Right forelimb (tissue), 1 donor: ENCODE data around the gene EXOC4.

Source experiments
- DNase-seq: peaks from one replicate; pipeline ENCODE4 v3.0.0-alpha.2; 2018

Gene EXOC4

DNA sequence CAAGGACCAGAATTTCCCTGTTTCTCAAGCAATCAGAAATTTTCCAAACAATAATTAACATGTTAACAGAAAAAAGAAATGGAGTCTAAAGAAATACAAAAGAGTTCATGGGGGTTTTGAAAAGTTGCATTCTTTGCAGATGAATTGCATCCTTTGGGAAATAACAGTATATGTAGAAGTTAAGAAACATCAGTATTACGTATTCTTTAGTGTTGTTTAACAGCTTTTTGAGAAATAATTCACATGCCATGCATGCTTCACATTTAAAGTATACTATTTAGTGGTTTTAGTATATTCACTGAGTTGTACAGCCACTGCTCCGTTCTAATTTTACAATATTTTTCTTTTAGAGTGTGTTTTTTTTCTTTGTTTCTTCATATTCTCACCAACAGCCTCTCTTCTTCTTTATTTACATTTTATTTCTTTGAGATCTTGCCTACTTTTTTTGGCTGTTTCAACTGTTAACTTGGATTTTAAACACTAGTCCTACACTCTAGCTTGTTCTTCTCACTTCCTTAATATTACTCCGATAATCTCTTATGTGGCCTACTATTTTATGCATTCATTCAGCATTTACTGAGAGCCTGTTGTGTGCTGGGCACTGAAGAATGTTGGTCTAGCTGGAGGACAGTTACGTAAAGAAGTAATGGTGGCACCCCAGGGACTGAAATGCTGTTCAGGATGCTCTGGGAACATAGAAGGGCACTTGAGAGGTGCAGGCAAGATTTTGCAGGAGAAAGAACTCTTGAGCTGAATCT lies 330.1 kb downstream of the EXOC4 start:
- no peak for DNase-seq

DNA sequence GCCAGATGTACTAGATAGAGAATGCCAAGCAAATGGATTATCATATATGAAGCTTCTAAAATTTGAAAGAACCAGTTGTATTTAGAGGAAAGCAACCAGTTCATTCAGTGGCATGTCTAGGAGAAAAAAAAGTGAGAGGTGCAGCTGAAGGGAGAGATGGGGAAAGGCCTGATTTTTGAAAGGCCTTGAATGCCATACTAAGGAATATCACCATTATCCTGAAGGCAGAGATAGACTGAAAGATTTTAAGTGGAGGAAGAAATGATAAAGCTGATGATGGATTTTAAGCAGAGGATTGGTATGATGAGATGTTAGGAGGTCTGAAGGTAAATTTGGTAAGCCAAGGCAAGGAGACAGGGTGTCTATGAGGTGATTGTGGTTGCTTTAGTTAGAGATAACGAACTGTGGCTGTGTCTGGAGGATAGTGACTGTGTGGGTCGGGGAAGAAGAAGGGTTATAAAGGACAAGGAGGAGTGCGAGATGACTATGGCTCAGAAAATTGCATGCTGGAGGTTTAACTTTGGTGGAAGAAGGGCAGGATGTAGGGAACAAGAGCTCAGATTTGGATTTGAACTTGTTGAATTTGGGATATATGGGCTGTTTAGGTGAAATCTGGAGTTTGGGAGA lies 330.8 kb downstream of the EXOC4 start:
- DNase-seq: no peak

DNA sequence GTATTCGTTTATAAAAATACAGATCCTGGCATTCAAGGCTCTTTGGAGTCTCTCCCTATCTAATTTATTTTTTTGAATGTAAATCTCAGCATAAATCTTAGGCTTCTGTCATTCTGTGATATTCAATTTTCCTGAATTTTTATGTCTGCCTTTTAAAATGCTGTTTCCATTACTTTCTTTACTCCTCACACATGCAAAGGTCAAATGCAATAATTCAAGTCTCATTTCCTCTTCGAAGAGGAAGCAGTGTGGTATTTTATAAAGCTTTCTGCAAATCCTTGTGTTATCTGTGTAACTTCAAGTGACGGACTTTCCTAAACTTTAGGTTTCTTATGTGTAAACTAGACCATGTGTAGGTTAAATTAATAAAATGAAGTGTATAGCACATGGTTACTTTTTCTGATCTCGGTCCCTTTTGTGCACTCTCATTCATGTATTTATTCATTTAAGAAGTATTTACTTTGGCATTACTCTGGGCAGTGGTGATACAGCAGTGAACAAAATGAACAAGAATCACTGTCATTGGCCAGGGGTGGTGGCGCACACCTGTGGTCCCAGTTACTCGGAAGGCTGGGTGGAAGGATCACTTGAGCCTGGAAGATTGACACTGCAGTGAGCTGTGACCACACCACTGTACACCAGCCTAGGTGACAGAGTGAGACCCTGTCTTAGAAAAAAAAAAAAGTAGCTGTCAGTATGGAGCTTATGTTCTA lies 332.2 kb downstream of the EXOC4 start:
- DNase-seq: no peak

DNA sequence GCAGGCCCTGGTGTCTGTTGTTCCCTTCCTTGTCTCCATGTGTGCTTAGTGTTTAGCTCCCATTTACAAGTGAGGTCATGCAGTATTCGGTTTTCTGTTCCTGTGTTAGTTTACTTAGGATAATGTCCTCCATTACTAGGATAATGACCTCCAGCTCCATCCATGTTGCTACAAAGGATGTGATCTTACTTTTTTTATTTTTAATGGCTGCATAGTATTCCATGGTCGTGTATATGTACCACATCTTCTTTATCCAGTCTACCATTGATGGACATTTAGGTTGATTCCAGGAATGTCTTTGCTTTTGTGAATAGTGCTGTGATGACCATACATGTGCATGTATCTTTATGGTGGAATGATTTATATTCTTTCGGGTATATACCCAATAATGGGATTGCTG lies 333.4 kb downstream of the EXOC4 start:
- no peak for DNase-seq

DNA sequence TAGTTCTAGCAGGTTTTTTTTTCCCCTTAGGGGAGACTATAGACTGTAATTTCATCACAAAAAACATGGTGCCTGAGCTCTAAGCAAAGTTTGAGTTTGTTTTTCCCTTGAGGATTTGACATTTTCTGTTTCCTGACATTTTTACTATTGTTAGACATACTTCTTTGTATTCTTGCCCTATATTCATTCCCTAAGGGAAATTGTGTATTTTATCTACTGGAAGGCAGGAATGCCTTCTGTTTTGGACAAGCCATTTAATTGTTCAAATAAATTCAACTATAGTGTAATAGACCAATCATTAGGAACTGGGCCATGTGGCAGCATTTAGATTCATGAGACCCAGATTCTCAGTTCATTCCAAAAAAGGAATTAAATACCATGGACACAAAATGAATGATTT lies 335.0 kb downstream of the EXOC4 start:
- DNase-seq: no peak

DNA sequence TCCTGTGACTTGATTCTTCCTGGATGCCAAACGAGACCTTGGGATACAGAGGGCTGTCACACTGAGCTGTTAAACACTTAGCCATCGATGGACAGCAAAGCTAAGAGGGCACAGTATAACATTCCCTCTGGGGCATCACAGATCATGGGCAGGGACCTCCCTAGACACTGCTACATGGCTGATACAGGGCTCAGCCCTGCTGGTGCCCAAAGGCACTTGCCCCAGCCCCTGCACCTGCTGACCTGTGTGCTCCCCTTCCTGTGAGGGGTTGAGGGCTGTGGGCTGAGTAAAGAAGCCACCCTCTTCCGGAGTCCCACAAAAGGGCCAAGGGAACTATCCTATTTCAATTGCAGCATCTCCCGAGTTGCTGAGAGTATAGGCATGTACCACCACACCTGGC lies 337.9 kb downstream of the EXOC4 start:
- DNase-seq: no peak

DNA sequence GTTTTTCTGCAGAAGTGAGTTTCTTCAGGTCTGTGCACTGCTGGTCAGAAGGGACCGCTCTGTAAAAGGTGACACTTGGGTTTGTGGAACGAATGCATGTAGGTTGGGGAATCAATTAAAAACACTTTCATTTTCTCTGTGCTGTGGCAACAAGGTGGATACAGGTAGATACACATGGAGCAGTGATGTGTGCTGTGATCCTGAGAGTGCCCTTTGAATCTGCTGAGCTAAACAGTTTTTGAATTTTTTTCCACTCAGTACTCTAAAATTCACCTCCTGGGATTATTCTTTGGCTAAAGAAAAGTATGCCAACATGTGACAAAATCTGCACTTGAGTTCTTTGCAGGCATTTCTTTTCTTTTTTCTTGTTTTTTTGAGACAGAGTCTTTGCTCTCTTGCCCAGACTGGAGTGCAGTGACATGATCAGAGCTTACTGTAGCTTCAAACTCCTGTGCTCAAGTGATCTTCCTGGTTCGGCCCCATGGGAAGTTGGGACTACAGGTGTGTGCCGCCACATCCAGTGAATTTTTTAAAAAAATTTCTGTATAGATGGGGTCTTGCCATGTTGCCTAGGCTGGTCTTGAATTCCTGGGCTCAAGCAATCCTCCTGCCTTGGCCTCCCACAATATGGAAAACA lies 338.9 kb downstream of the EXOC4 start:
- no peak for DNase-seq

DNA sequence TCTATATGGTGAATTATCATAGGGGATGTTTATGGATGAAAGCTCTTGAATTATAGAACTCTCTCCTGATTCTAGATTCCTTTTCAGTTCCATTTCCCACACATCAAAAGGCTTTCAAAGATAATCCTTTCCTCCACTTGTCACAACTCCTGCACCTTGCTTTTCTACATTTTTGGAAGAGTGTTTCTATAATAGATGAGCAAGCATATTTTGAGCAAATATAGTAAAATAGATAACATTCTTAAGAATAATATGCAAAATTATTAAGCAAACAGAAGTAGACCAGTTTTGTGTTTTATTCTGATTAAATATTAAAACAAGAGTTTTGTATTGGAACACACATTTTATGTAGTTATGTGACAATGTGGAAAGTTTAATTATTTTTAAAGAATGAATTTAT lies 340.7 kb downstream of the EXOC4 start:
- DNase-seq: no peak

DNA sequence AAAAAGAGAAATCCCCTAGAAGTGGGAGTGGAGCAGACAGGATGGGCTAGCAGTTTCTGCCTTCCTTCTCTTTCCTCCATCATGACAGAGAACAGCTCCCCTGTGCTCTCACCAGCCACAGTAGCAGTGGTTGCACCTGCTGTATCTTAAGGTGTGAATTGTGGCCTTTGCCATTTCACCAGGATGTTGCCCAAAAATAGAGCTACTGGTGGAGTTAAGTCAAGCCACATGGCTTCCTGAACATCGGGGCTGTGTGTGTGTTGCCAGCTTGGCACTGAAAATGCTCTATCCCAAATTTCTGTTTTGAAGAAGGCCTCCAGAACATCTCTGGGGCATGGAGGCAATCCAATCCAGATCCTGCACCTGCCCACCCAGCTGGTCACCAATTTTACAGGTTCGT lies 348.7 kb downstream of the EXOC4 start:
- DNase-seq: no peak

DNA sequence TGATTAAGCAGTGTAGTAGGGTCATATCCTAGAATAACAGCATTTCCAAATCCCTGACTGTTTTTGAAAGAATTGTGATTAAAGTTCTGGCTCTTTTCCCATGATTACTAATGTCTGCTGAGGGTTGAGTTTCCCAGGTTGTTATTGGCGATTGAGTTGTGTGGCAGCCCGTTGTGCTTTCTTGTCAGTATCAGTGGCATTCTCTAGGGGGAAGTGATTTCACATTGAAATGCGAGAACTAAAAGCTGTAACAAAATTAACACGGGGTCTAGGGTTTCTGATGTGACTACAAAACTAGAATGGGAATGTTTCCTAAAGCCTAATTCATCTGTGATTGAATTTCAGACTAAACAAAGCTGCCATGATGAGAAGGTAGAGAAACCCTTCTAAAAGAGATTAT lies 349.4 kb downstream of the EXOC4 start:
- DNase-seq: no peak

DNA sequence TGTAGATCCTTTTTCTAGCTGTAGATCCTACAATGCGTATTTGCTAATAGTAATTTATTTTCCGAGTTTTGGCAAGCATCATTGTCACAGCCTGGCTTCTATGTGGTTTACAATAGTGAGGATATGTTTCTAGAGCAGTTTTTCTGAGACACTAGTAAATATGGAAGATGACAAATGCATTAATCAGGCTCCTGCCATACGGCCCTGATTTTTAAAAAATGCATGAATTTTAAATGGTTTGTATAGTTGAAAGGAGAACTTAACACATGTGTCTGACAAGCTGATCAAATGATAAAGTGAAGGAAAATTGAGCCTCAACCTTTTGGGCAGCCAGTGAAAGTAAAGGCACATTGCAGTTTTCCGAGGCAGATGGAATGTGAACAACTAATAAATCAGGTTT lies 354.1 kb downstream of the EXOC4 start:
- no peak for DNase-seq

DNA sequence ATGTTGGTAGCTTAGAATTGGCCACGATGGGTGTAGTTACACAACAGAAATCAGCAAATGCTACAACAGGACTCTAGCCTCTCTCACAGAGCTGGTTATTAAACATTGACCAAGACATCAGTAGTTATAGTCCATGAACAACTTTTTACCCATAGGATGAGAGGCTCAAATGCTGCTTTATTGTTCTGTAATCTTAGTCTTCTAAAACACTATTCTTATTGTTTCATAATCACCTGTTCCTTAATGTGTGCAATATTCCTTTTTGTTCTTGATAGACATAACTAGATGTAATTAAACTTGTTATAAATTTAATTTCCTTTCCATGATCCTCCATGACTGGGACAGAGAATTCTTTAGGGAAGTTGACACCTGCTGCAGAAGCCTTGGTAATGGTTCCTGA lies 356.9 kb downstream of the EXOC4 start:
- DNase-seq: no peak

DNA sequence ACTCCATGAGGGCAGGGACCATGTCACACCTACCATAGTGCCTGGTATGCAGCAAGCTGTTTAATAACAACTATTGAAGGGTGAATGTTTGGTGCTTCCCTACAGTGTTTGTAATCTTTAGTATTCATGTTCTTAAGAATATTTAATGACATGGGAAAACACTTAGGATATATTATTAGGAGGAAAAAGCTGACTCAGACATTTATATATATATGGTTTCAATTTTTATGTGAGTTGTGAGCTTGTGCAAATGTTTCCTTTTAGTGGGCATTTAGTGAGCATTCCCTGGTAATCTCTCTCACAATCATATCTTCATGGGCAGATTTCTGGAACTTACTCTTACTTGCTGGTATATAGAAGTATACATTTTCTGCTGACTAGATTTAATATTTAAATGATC lies 359.1 kb downstream of the EXOC4 start:
- no peak for DNase-seq

DNA sequence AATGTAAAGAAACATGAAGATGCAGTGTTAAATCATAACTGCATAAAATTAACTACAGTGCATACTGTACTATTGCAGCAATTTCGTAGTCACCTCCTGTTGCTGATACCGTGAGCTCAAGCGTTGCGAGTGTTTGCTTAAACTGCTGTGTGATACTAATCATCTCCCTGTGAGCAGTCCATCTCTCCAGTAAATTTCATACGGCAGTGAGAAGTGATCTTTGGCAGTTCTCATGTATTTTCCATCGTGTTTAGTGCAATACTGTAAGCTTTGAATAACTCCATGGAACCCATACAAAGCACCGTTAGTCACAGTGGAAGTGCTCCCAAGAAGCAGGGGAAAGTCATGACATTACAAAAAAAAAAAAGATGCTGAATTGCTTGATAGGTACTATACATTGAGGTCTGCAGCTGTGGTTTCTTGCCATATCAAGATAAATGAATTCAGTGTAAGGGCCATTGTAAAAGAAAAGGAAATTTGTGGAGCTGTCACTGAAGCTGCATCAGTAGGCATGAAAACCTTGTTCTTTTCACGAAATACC lies 360.4 kb downstream of the EXOC4 start:
- DNase-seq: no peak

DNA sequence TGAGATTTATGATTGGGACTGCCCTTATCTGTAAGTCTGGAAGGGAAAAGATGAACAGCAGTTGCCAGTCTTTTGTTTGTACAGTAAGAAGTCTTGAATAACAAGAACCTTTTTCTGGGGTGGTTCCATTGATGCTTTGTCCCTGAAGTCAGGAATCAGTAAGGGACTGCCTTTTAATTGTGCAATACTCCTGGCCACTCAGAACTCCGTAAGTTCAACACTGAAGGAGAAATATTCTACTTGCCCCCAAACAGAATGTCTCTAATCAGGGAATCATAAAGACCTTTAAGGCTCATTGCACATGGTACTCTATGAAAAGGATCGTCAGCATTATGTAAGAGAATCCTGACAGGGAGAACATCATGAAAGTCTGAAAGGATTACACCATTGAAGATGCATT lies 361.4 kb downstream of the EXOC4 start:
- DNase-seq: no peak

DNA sequence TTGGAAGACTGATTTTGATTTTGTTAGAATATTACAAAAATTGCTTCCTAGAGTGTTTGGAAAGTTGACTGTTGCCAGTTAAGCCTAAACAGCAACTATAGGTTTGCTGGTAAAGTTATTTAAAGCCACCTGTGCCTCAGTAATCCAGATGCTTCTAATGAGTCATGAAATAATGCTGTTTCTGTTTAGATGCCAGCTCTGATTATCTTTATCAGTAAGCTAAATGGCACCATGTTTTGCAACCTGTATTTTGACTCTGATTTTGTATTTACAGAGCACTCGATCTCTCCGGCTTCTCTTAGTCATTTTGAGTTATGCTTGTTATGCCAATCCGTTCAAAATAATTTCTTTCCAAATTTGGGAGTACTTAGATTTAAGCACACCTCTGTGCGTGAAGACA lies 366.1 kb downstream of the EXOC4 start:
- no peak for DNase-seq

DNA sequence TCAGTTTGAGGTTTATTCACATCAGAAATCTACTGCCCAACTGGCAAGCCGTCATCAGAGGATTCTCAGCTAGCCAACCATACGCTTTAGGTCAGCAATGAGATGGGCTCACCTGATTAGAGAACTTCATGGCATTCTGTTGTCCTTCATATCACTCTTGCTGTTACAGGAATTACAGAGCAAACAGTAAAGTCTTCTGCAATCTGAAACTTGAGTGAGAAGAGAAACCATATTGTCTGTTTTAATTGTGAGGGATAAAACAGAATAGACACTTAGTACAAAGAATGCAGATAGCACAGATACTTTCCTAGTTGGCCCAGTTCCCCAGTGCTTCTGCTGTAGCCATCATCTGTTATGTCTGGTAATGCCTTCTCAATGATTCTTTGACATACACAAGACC lies 366.6 kb downstream of the EXOC4 start:
- no peak for DNase-seq

DNA sequence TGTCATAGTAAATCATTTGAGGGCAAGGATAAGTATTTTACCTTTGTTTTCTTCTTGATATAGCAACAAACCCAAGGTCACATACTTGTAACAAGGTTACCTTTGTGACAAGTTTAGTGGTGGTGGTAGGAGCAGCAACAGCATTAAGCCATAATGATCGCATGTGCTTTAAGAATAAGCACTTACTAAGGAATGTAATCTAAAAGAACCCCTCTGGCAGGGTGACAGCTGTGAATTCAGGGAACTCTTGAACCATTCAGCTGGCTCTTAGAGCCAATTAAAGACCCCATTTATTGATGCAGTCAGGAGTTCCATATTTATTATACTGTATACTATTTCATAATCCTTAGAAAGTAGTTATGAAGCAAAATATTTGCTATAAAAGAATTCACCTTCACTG lies 370.8 kb downstream of the EXOC4 start:
- DNase-seq: no peak

DNA sequence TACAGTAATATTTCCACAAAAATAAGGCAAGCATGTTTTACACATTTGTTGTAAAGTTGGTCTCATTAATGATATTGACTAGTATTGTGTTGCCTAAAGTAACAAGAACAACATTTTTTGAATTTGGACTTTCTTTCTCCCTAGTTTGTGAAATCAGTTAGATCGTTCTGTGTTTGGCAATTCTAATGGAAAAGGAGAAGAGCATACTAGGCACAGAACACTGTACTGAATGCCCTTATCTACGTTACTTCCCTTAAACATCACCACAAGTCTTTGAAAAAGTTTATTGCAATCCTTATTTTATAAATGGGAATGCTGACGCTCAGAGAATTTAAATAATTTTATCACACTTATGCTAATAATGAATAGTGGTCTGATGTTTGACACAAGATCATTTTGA lies 372.2 kb downstream of the EXOC4 start:
- DNase-seq: no peak

DNA sequence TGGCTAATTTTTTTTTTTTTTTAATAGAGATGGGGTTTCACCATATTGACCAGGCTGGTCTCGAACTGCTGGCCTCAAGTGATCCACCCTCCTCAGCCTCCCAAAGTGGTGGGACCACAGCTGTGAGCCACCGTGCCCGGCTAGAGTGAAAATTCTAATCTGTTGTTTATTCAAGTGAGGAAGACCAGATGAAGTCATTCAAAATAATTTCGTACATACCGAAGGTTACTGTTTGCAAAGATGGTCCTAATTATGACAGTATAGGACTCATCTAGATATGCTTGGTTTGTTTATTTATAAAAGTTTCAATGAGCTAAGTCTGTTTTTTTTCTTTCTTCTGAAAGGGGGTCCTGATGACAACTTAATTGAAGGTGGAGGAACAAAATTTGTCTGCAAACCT lies 376.8 kb downstream of the EXOC4 start:
- DNase-seq: no peak

DNA sequence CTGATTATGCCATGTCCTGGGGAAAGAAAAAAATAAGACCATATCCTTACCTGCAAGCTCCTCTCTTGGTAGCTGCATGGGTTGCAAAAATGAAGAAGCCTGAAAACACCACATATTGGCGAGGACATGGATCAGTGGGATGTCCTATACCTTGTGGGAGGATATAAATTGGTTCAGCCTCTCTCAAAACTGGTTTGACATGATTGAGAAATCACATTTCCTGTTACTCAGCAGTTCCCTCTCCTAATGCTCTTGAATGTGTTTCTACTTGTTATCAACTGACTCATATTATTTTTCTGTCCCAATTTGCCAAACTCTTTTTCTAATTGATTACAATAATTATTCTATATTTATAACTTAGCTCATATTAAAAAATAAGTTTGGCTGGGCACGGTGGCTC lies 380.2 kb downstream of the EXOC4 start:
- DNase-seq: no peak

DNA sequence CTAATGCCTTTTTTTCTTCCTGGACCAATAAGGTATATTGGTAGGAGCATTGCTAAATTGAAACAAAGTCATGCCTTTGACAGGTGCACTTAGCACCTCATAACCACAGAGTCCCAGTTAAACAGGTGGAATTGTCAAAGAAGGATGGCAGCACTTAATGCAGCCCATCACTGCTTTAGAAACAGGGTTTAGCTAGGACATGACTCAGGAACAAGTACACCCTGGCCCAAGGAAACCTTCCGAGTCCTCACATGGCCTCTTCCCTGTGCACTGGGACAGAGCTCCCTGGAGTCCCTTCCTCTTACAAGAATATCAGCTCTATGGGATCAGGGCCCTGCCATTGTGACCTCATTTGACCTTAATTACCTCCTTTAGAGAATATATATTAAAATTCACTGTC lies 382.7 kb downstream of the EXOC4 start:
- DNase-seq: no peak

DNA sequence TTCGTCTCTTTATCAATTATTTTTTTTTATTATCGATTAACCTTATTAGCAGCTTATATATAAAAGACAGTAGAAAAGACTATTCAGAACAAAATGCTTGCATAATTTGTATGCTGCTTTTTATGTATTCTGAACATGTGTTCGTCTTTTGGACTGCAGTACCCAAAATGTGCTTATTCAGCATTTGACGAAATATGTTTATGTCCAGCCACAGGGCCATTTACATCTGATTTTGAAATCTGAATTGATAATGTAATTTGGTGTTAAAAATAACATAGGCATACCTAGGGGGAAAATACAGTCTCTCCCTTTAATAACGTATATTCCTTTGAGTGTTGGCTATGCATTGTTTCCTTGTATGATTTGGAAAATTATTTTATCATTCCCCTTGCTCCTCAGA lies 386.0 kb downstream of the EXOC4 start:
- no peak for DNase-seq

DNA sequence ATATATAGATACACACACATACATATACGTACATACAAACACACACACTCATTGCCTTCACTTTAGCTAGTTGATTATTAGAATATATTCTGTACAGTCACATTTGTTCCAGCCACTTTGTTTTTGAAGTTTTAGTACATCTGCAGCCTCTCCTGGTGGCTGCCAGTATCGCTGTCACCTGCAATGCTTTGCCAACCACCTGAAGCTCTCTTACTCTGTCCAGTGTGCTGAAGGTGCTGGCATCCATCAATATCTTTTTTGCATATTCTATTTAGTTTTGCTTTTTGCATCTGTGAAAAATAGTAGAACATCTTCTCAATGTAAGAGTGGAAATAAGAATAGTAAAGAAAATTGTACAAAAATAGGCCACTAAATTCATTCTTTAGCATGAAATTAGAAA lies 388.6 kb downstream of the EXOC4 start:
- DNase-seq: no peak
